Dedifferentiated amniotic fluid mesenchymal stem cell (primary cell): ENCODE measurements around the gene FBXO31.
"Not testable (repeated sequence)": the region's sequence is repeated elsewhere in the genome, so short reads cannot be mapped to it uniquely, and the experiment has no call there.

ENCODE experiments used
- DNase-seq: peaks from one replicate; pipeline ENCODE4 v3.0.0-alpha.2; 2016; ENCODE audit errors: extremely low spot score

The FBXO31 gene

GRCh38 chr16:87362828-87363559 is 20.6 kb downstream of the FBXO31 start:
- DNase-seq = not testable (repeated sequence)

GRCh38 chr16:87361916-87362619 is 21.5 kb downstream of the FBXO31 start:
- DNase-seq = no peak

DNA sequence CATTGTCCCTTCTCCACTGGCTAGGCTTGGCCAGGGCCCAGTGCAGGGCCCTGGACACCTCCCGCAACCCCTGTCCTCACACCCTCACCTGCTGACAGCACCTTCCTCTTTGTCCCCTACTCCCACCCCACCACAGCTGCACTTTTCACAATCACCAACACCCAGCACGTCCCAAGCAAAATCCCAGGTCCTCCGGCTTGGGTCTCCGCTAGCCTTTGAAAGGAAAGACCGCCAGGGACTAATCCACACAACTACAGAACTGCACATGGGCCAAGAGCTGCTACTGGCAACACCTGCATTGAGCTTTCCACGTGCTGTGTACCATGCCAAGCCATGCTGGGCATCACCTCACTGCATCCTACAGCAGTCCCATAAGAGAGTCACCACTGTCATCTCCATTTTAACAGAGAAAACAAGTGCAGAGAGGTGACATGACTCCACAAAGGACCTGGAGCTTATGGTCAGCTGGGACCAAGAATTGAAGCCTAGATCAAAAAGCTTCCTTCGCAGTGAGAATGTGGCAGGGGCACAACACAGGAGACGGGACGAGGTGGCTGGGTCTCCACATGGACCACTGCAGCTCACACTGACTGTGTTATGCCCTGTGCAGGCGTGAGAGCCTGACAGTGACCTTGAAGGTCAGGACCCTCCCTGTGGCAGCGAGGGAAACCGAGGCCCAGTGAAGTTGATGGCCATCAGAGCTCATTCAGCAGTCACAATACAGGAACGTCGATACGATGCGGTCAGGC is 22.5 kb downstream of the FBXO31 start:
- DNase-seq = no peak

DNA sequence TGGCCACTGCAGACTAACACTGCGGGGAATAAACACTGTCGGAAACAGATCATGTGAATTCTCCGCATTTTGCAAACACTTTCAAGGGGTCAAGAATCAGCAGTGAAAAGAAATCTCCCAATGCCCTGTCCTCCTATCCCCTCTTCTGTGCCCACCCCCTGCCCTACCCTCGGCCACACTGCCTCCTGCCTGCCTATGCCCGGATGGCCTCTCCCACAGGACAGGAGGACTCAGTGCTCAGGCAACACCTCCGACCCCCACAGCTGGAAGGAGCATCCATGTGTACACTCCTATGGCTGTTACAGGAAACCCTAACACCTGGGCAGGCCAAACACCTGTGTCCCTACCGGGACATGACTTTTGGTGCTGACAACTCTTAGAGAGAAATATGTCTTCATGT is 24.5 kb downstream of the FBXO31 start:
- DNase-seq = no peak

DNA sequence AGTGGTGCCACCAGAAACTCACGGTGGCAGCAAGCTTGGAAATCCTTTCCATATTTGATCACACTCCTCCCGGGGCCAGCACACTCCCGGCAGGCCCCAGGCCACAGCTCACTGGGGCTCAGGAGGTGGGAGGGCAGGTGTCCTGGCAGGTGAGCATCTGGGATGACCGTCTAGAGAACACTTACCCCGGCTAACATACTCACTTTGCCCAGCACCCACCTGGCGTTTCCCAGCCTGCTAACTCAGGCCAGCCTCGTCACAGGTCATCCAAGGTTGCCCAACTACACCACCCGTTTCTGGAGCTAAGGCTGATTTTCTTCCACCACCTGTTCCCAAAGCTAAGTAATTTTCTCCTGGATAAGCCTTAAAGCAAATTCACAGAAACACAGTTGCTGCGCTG is 24.9 kb downstream of the FBXO31 start:
- DNase-seq = no peak

- DNase-seq = no peak
Observed at GRCh38 chr16:87358250-87358649, 25.3 kb downstream of the FBXO31 start.

- DNase-seq = no peak
Observed at GRCh38 chr16:87356491-87356853, 27.1 kb downstream of the FBXO31 start.

- DNase-seq = no peak
Observed at GRCh38 chr16:87353613-87354012, 30.0 kb downstream of the FBXO31 start.

- no peak for DNase-seq
Observed at GRCh38 chr16:87352818-87353217, 30.8 kb downstream of the FBXO31 start.

DNA sequence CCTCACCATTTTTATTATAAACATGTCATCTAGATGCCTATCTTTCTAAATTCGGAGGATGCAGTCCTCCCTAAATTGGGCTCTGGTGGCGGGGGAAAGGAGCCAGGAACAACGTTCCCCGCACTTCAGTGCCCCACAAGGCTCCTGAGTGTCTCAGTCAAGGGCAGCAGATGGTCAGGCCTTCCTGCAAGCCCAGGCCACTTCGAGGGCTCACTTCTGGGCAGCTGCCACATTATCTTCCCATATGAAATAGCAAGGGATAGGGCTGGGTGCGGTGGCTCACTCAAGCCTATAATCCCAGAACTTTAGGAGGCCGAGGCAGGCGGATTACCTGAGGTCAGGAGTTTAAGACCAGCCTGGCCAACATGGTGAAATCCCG is 32.3 kb downstream of the FBXO31 start:
- no peak for DNase-seq

DNA sequence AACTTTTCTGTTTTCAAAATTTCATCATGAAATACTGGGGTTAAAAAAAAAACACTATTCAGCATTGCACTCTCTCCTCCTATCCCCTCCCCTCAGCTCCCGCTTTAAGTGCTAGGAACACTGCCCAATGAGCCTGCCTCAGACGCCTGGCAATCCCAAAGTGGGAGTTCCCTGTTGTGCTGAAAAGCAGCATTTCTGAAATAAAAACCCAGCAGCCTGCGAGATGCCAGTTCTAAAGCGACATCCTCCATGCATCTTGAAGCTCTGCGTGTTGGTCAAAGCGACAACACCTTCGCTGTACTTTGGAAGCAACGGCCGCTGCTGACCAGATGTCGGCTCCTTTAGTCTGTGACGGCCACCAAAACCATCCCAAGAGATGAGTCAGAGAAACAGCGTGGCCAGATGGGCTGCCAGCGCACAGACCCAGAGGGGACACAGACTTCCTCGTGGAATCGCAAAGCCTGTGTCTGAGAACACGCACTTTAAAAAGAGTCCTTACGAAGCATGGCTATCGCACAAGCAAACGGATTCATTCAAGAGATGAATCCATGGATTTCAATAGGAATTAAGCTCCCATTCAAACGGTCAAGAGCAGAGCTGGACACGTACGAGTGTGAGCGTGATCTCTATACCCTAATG is 32.8 kb downstream of the FBXO31 start:
- DNase-seq = peak; percentile 24

- no peak for DNase-seq
Observed at GRCh38 chr16:87350031-87350430, 33.5 kb downstream of the FBXO31 start.

DNA sequence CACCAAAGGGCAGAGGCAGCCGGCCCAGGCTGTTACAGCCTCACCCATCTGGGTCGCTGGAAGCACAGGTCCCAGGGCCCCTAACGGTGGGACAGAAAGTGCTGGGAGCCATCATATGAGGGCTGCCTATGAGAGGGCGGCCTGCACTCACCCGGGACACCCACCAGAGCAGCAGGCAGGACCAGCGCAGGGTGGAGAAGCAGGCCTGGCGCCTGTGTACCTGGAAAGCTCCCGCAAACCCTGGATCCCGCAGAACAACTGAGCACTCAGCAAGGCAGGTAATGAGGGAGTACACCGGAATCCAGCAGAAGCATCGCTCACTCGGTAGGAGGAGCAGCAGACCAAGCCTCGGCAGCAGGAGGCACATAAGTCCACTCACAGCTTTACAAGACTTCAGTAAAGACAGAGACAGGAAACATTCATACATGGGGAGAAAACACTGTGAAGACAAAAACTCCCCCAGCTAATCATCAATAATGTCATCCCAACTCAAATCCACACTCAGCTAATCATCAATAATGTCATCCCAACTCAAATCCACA is 34.9 kb downstream of the FBXO31 start:
- DNase-seq = no peak

DNA sequence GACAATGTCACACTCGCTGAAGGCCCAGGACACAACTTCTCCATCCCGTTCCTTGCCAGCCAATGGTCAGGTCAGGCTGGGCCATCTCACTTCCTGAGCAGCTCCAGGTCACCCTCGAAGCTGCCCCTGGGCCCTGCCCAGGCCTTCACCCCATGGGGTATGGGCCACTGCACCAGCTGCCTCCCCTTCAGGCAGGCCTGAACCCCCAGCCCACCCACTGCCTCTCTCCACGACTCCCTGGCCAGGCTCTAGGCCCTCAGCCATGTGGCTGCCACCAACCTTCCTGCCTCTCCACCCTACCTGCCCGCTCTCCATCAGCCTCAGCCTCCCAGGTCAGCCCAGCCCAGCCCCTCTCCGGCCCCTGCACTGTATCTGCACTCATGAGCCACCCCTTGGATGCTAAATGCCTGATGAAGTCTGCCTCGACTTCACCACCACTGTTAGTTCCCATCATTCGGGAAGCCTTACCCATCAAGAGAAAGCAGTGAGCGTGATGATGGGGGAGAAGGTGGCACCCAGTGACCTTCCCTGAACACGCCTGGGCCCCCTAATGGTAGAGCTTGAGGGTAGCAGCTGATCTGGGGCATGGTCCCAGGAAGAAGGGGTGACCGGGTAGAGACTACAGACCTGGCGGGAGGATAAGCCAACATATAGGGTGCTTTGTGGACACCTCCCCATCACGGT is 35.5 kb downstream of the FBXO31 start:
- no peak for DNase-seq

DNA sequence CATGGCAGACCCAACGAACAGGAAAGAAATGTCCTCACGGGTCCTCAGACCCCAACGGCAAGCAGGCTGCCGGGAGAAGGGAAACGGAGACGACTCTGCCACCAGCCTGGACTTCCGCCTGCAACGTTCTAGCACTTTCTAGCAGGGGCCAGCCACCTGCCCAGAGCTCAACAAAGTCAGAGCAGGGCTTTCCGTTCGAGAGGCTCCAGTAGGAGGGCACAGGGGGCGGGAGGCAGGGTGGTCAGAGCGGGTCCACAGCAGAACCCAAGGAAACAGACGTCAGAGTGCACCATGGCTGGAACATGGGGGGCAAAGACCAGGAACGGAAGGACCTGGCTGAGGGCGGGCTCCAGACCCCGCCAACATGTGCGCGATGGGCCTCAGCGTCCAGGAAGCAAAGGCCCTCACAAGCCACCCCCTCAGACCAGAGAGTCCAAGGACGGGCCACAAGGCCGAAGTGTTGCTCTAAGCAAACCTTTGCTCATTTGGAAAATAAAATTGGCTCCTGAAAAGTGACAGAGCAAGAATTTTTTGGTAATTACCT is 37.0 kb downstream of the FBXO31 start:
- no peak for DNase-seq

GRCh38 chr16:87345726-87346424 is 37.7 kb downstream of the FBXO31 start:
- DNase-seq = no peak

- DNase-seq = no peak
Observed at GRCh38 chr16:87344931-87345631, 38.5 kb downstream of the FBXO31 start.

DNA sequence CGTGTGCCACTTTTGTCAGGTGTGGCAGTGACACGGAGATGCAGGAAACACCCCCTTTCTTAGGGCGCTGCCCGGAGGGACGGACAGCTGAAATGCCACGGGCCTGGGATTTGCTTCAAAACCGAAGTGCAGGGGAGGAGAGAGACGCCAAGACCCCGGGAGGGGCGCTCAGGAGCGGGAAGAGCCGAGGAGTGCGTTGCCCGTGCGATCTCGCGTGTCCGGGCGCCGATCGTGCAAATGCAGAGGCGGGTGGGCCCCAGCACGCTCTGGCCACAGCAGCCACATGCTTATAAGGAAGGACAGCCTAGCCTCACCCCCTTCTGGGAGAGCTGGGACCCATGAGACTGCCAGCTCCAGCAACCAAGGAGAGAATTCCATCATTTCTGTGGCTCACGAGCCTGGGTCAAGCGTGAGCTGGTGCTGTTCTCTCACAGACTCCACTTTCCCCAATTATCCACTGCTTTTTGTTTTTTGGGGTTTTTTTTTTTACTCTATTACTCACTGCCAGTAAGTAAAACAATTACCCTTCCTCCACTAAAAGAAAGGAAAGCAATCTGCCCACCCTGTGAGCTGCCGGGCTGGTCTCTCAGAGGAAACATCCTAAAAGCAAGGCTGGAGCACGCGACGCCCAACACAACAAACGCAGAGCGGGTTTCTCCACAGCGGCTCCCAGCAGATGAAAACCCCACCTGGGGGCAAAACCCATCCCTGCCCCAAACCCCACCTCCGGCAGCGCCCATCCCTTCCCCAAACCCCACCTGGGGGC is 39.2 kb downstream of the FBXO31 start:
- no peak for DNase-seq

GRCh38 chr16:87343753-87344050 is 39.9 kb downstream of the FBXO31 start:
- no peak for DNase-seq
